Naive thymus-derived CD8-positive, alpha-beta T cell (primary cell): Measurements from ENCODE around the gene C19orf47. TPM values are rescaled to one million over a fixed set of nuclear protein-coding genes. Genes with fewer than 3 reads are reported as not detected.

ENCODE experiments used
- ATAC-seq, 2 donors: fragments of 150-1000 bp; cut with Tn5 transposase in 1 of 2; sonication (Bioruptor Pico), chemical (Tn5 transposase) in 1 of 2; 1 replicate in 1 of 2; 2 replicates in 1 of 2; pipeline ENCODE4 v1.10.0; 2021; ENCODE audit warnings: mild to moderate bottlenecking in 2 of 2, moderate library complexity in 2 of 2
- POLR2A ChIA-PET: fragments of 350-600 bp; sonication (Branson Sonifier 250); formaldehyde crosslinking; loops from one replicate; lab custom pipeline; 2021; ENCODE audit warnings: antibody characterized with exemption; lab: Charles Lee
- DNase-seq, 10 donors: peaks; one replicate each; pipeline versions ENCODE4 v3.0.0 to v3.0.0-alpha.2; 2020 to 2022
- H3K27ac Mint-ChIP-seq, 10 donors: one replicate each; pipeline ENCODE4 v1.8.0; 2020 to 2022; ENCODE audit warnings: mild to moderate bottlenecking in 10 of 10, mixed read lengths in 10 of 10, moderate library complexity in 4 of 10, inconsistent platforms in 1 of 10
- H3K27me3 Mint-ChIP-seq, 5 donors: one replicate each; pipeline ENCODE4 v1.8.0; 2021 to 2022; ENCODE audit warnings: mixed read lengths in 5 of 5
- H3K36me3 Mint-ChIP-seq, 3 donors: one replicate each; pipeline ENCODE4 v1.8.0; 2020 to 2022; ENCODE audit warnings: mixed read lengths in 3 of 3, mild to moderate bottlenecking in 2 of 3, inconsistent platforms in 1 of 3
- H3K4me1 Mint-ChIP-seq, 4 donors: one replicate each; pipeline ENCODE4 v1.8.0; 2021 to 2022; ENCODE audit warnings: mixed read lengths in 4 of 4
- H3K4me3 Mint-ChIP-seq, 10 donors: one replicate each; pipeline ENCODE4 v1.8.0; 2020 to 2022; ENCODE audit warnings: mild to moderate bottlenecking in 10 of 10, mixed read lengths in 10 of 10, moderate library complexity in 6 of 10, inconsistent platforms in 1 of 10
- H3K9me3 Mint-ChIP-seq, 9 donors: one replicate each; pipeline ENCODE4 v1.8.0; 2020 to 2022; ENCODE audit warnings: mixed read lengths in 9 of 9, mild to moderate bottlenecking in 3 of 9, inconsistent platforms in 1 of 9, moderate library complexity in 1 of 9
- polyA plus RNA-seq, 3 donors: library from polyadenylated mRNA; unstranded; fragments of 300-500 nt; fragmentation: Illumina TruSeq; gene quantifications; one replicate each; pipeline ENCODE4 v1.2.3, GENCODE V29; 2021
- total RNA-seq, 8 experiments: library from RNA in 2 of 8; stranded (reverse) in 2 of 8; gene quantifications; one replicate each; pipeline ENCODE4 v1.2.3 and lab custom pipeline; 2021 to 2026

Gene C19orf47
- total and polyA plus RNA-seq, 5 experiments from 2014 or later, result 6.8 to 16.9 (median 10.0) TPM

DNA sequence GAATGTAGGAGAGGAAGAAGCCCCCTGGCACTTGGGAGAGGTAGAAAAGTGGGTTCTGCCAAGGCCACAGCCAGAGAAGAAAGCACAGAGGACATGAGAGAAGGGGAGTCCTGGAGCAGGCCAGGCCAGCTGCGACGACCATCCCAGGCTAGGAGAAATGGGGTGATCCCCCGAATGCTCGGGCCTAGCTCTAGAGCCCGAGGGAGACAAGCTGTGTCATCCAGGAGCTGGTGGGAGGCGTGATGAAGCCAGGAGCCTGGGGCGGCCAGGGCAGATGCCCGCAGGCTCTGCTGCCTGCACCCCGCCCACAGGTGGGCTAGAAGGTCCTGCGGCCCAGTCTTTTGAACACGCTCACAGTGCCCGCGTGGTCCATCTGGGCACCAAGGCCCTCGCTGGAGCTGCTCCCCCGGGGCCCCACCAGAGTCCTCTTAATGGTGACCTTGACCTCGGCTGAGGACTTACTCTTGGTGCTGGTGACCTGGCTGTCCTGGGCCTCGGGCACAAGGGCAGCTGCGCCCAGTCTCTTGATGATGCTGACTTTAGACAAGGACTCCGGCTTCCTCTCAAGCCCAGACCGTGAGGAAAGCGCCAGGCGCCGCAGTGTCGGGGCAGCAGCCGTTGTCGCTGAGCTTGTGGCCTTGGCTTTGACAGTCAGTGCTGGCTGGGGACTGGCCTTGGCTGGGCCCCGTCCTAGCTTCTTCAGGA lies 26.5 kb downstream of the C19orf47 start:
- H3K4me3 Mint-ChIP-seq, result no peak overlapping the region
- H3K36me3 Mint-ChIP-seq, result peaks cover 0 to 70% (median 18%) of the 10 kb centered on the region in 3 donors
- DNase-seq (no peak), ATAC-seq (no peak)
- peak overlapping the region in 1 of 10 donors; percentile 57 for H3K27ac Mint-ChIP-seq
- H3K9me3 Mint-ChIP-seq, result no peaks in the 10 kb centered on the region
- H3K27me3 Mint-ChIP-seq, result no peaks in the 10 kb centered on the region
- H3K4me1 Mint-ChIP-seq, result peaks cover 0 to 3% (median 0%) of the 10 kb centered on the region in 4 donors
- POLR2A ChIA-PET, result no interaction called here

DNA sequence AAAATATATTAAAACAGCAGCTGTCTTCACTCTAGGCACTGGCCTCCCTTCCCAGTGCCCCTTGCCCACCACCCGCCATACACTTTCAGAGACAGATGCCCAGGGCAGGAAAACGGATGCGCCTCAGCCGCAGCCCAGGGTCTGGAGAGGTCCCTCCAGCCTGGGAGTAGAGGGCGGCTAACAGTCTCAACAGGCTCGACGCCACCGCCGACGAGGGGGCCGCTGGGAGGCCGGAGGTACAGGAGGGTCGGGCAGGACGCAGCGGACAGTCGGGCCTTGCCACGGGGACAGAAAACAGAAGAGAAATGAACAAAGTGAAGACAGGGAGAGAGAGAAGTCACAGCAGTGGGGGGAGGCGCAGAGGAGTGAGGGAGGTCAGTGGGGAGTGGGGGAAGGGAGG lies 27.1 kb downstream of the C19orf47 start:
- Mint-ChIP-seq H3K4me1 (peaks cover 0 to 3% (median 0%) of the 10 kb centered on the region in 4 donors), H3K27me3 (no peaks in the 10 kb centered on the region), H3K36me3 (peaks cover 0 to 65% (median 18%) of the 10 kb centered on the region in 3 donors), H3K4me3 (no peak overlapping the region), H3K27ac (peak overlapping the region in 2 of 10 donors; percentile 41 to 80), H3K9me3 (no peaks in the 10 kb centered on the region)
- POLR2A ChIA-PET, result no interaction called here
- ATAC-seq (no peak), DNase-seq (no peak)

GRCh38 chr19:40320558-40320935 lies 27.6 kb downstream of the C19orf47 start:
- no peak for ATAC-seq
- Mint-ChIP-seq H3K9me3 (no peaks in the 10 kb centered on the region), H3K27me3 (no peaks in the 10 kb centered on the region), H3K4me1 (peaks cover 0 to 3% (median 0%) of the 10 kb centered on the region in 4 donors), H3K4me3 (no peak overlapping the region), H3K36me3 (peaks cover 0 to 60% (median 13%) of the 10 kb centered on the region in 3 donors), H3K27ac (peak overlapping the region in 3 of 10 donors; percentile 60 to 80 (median 67))
- DNase-seq, result no peak
- POLR2A ChIA-PET, result no interaction called here

GRCh38 chr19:40317338-40317737 lies 30.9 kb downstream of the C19orf47 start:
- no peaks in the 10 kb centered on the region for H3K9me3 Mint-ChIP-seq
- no peak for DNase-seq
- POLR2A ChIA-PET, result interaction anchor here (0.5 kb wide), 1 partner anchor 174 kb away, joined by 3 read pairs; no protein-coding TSS in a partner anchor
- no peaks in the 10 kb centered on the region for H3K27me3 Mint-ChIP-seq
- peaks cover 0 to 29% (median 1%) of the 10 kb centered on the region in 3 donors for H3K36me3 Mint-ChIP-seq
- ATAC-seq, result no peak
- peaks cover 0 to 3% (median 0%) of the 10 kb centered on the region in 4 donors for H3K4me1 Mint-ChIP-seq
- no peak overlapping the region for H3K4me3 Mint-ChIP-seq
- peak overlapping the region in 2 of 10 donors; percentile 10 to 82 for H3K27ac Mint-ChIP-seq

DNA sequence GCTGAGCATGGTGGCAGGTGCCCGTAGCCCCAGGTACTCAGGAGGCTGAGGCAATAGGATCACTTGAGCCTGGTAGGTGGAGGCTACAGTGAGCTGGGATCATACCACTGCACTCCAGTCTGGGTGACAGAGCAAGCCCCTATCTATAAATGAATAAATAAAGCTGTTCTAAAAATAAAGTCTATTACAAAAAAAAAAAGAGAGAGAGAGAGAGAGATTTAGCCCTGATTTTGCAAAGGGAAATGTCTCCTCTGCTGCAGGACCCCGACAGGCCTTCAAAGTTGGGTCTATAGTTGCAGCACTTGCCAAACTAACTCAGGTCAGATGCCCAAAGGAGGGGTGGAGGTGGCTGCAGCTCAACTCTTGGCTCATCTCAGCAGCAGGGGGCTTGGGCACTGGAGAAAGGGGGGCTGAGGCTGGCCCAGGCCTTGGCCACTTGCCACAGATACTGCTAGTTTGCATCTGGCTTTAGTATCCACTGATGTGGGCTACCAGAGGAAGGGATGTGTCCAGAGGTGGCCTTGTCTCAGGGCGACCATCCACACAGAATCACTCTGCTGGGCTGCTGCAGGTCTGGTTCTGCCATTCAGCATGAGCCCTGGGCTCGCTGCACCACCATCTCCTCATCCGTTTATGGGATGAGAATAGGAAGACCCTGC lies 32.3 kb downstream of the C19orf47 start:
- peaks cover 0 to 18% (median 0%) of the 10 kb centered on the region in 3 donors for H3K36me3 Mint-ChIP-seq
- no peak overlapping the region for H3K4me3 Mint-ChIP-seq
- POLR2A ChIA-PET, result no interaction called here
- DNase-seq (no peak), ATAC-seq (no peak)
- H3K27ac Mint-ChIP-seq, result peak overlapping the region in 4 of 10 donors; percentile 15 to 48 (median 23)
- peaks cover 0 to 3% (median 0%) of the 10 kb centered on the region in 4 donors for H3K4me1 Mint-ChIP-seq
- H3K9me3 Mint-ChIP-seq, result no peaks in the 10 kb centered on the region
- H3K27me3 Mint-ChIP-seq, result no peaks in the 10 kb centered on the region

- DNase-seq (no peak), ATAC-seq (no peak)
- Mint-ChIP-seq H3K27me3 (no peaks in the 10 kb centered on the region), H3K27ac (peak overlapping the region in 2 of 10 donors; percentile 33 to 35), H3K4me1 (no peaks in the 10 kb centered on the region), H3K9me3 (no peaks in the 10 kb centered on the region), H3K4me3 (no peak overlapping the region), H3K36me3 (peaks cover 0 to 8% (median 0%) of the 10 kb centered on the region in 3 donors)
- POLR2A ChIA-PET, result interaction anchor here (0.7 kb wide), 1 partner anchor 24 kb away, joined by 3 read pairs; no protein-coding TSS in a partner anchor
Measured at GRCh38 chr19:40314656-40315055, 33.5 kb downstream of the C19orf47 start.

- ATAC-seq (no peak), DNase-seq (no peak)
- Mint-ChIP-seq H3K9me3 (no peaks in the 10 kb centered on the region), H3K27me3 (no peaks in the 10 kb centered on the region), H3K27ac (no peak overlapping the region), H3K4me1 (no peaks in the 10 kb centered on the region), H3K4me3 (peak overlapping the region in 1 of 10 donors; percentile 14), H3K36me3 (peaks cover 0 to 4% (median 0%) of the 10 kb centered on the region in 3 donors)
- POLR2A ChIA-PET, result no interaction called here
Measured at GRCh38 chr19:40313229-40313983, 34.8 kb downstream of the C19orf47 start.

DNA sequence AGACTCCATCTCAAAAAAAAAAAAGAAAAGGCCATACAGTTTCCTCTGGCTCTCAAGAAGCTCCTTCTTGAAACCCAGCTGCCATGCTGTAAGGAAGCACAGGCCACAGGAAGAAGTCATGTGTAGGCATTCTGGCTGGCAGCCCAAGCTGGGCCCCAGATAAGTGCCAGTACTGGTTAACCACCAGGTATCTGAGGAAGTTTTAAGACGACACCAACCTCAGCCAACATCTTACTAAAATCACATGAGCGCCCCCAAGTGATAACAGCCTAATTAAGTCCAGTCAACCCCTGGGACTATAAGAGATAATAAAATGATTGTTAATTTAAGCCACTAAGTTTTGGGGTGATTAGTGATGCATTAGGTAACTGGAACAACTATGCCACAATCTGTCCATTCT lies 35.7 kb downstream of the C19orf47 start:
- Mint-ChIP-seq H3K4me3 (no peak overlapping the region), H3K27ac (peak overlapping the region in 1 of 10 donors; percentile 20), H3K9me3 (no peaks in the 10 kb centered on the region), H3K4me1 (no peaks in the 10 kb centered on the region), H3K36me3 (peaks cover 0 to 3% (median 0%) of the 10 kb centered on the region in 3 donors), H3K27me3 (no peaks in the 10 kb centered on the region)
- ATAC-seq, result no peak
- POLR2A ChIA-PET, result no interaction called here
- DNase-seq, result no peak

GRCh38 chr19:40309666-40310065 lies 38.5 kb downstream of the C19orf47 start:
- peaks cover 2 to 5% (median 3%) of the 10 kb centered on the region in 4 donors for H3K4me1 Mint-ChIP-seq
- no peak overlapping the region for H3K27ac Mint-ChIP-seq
- H3K27me3 Mint-ChIP-seq, result no peaks in the 10 kb centered on the region
- H3K36me3 Mint-ChIP-seq, result no peaks in the 10 kb centered on the region
- H3K4me3 Mint-ChIP-seq, result no peak overlapping the region
- ATAC-seq (no peak), DNase-seq (no peak)
- H3K9me3 Mint-ChIP-seq, result no peaks in the 10 kb centered on the region
- POLR2A ChIA-PET, result no interaction called here

- H3K27me3 Mint-ChIP-seq, result no peaks in the 10 kb centered on the region
- peaks cover 2 to 5% (median 3%) of the 10 kb centered on the region in 4 donors for H3K4me1 Mint-ChIP-seq
- H3K4me3 Mint-ChIP-seq, result no peak overlapping the region
- H3K9me3 Mint-ChIP-seq, result no peaks in the 10 kb centered on the region
- no peak overlapping the region for H3K27ac Mint-ChIP-seq
- H3K36me3 Mint-ChIP-seq, result no peaks in the 10 kb centered on the region
- DNase-seq, result peak; percentile 51 to 87 (median 67)
- POLR2A ChIA-PET, result interaction anchor here (0.7 to 1.3 kb wide), 8 partner anchors 66 to 1374 kb away, joined by 3 to 11 read pairs (median 3); partner anchors contain the start of gene MRPS12
- ATAC-seq, result peak; percentile 71 to 75
Measured at GRCh38 chr19:40305403-40305802, 42.8 kb downstream of the C19orf47 start.

GRCh38 chr19:40304306-40304705 lies 43.9 kb downstream of the C19orf47 start:
- POLR2A ChIA-PET, result interaction anchor here (0.6 to 1.3 kb wide), 2 partner anchors 122 to 149 kb away, joined by 3 read pairs; no protein-coding TSS in a partner anchor
- H3K27ac Mint-ChIP-seq, result no peak overlapping the region
- no peak overlapping the region for H3K4me3 Mint-ChIP-seq
- H3K9me3 Mint-ChIP-seq, result no peaks in the 10 kb centered on the region
- no peaks in the 10 kb centered on the region for H3K27me3 Mint-ChIP-seq
- H3K36me3 Mint-ChIP-seq, result no peaks in the 10 kb centered on the region
- peaks cover 2 to 5% (median 3%) of the 10 kb centered on the region in 4 donors for H3K4me1 Mint-ChIP-seq
- ATAC-seq (no peak), DNase-seq (no peak)

GRCh38 chr19:40303765-40304164 lies 44.4 kb downstream of the C19orf47 start:
- H3K27me3 Mint-ChIP-seq, result no peaks in the 10 kb centered on the region
- H3K27ac Mint-ChIP-seq, result peak overlapping the region in 1 of 10 donors; percentile 15
- H3K4me1 Mint-ChIP-seq, result peaks cover 2 to 5% (median 3%) of the 10 kb centered on the region in 4 donors
- POLR2A ChIA-PET, result no interaction called here
- no peaks in the 10 kb centered on the region for H3K9me3 Mint-ChIP-seq
- no peak for ATAC-seq
- DNase-seq, result no peak
- H3K4me3 Mint-ChIP-seq, result no peak overlapping the region
- H3K36me3 Mint-ChIP-seq, result no peaks in the 10 kb centered on the region
